Sigmoid colon (tissue), 7 donors: ENCODE results near the gene ELMO2. TPM values are rescaled to one million over a fixed set of nuclear protein-coding genes. Genes with fewer than 3 reads are reported as not detected.

ENCODE experiments used
- DNase-seq: peaks from one replicate; pipeline ENCODE4 v3.0.0-alpha.2; 2019
- H3K27ac ChIP-seq, 4 donors: fragments of 200-600 bp; sonication (generic); one replicate each; pipeline ENCODE4 v1.5.1; 2016 to 2019; ENCODE audit warnings: mild to moderate bottlenecking in 1 of 4
- H3K27me3 ChIP-seq, 3 donors: fragments of 200-600 bp; sonication (generic); one replicate each; pipeline ENCODE4 v1.5.1; 2019; ENCODE audit warnings: mild to moderate bottlenecking in 1 of 3
- H3K36me3 ChIP-seq, 4 donors: fragments of 200-600 bp; sonication (generic); one replicate each; pipeline ENCODE4 v1.5.1; 2016 to 2019
- H3K4me1 ChIP-seq, 4 donors: fragments of 200-600 bp; sonication (generic); one replicate each; pipeline ENCODE4 v1.5.1; 2017 to 2019
- H3K4me3 ChIP-seq, 4 donors: fragments of 200-600 bp; sonication (generic); one replicate each; pipeline ENCODE4 v1.5.1; 2017 to 2019; ENCODE audit warnings: mild to moderate bottlenecking in 2 of 4, moderate library complexity in 1 of 4
- H3K9me3 ChIP-seq, 4 donors: fragments of 200-600 bp in 3 of 4; sonication (generic) in 3 of 4; one replicate each; pipeline versions ENCODE4 v1.5.1 to v1.6.1; 2013 to 2019
- EP300 ChIP-seq, 4 donors: sonication (generic); formaldehyde crosslinking; IDR thresholded peaks; one replicate each; pipeline ENCODE4 v1.6.1; 2017; ENCODE audit warnings: antibody characterized with exemption in 4 of 4
- POLR2A ChIP-seq, 2 donors: fragments of 450-650 bp; IDR thresholded peaks; one replicate each; pipeline ENCODE4 v1.6.1; 2016; ENCODE audit warnings: antibody characterized with exemption in 2 of 2, mild to moderate bottlenecking in 2 of 2, moderate library complexity in 2 of 2
- POLR2AphosphoS5 ChIP-seq, 4 donors: sonication (generic); formaldehyde crosslinking; IDR thresholded peaks; one replicate each; pipeline ENCODE4 v1.6.1; 2017; ENCODE audit warnings: antibody characterized with exemption in 4 of 4
- WGBS, 2 donors: extraction: QIAGEN DNeasy Blood & Tissue Kit; methylation state at CpG; one replicate each; pipeline ENCODE4 v1.1.7; 2013; 5-methylcytosine and 5-hydroxymethylcytosine counted together
- intact Hi-C: fragments of 100-400 bp; cut with DNase I; formaldehyde crosslinking; loops from one replicate; pipeline ENCODE4 v1.15.1; 2023
- polyA plus RNA-seq, 3 donors: library from polyadenylated mRNA; stranded (reverse); fragments of 200-250 nt; gene quantifications; one replicate each; pipeline ENCODE4 v1.2.3, GENCODE V29; 2013
- total RNA-seq, 4 donors: library from RNA; depleted of rRNA; stranded (reverse); fragments of >200 nt; gene quantifications; one replicate each; pipeline ENCODE4 v1.1.0, GENCODE V29; 2016
- TF ChIP-seq, protein P1 (sequence below), 4 experiments: fragments of 450-650 bp in 3 of 4; fragments of 200-600 bp in 1 of 4; IDR thresholded peaks; one replicate each; pipeline ENCODE4 v1.5.1; 2016 to 2019; ENCODE audit warnings: antibody characterized with exemption in 4 of 4, mild to moderate bottlenecking in 3 of 4, moderate library complexity in 2 of 4
- donor health status: healthy with polysubstance abuse.
- donor health status: Bipolar disorder and iron deficiency.
- donor health status: healthy.

The ELMO2 gene
- total and polyA plus RNA-seq, 7 donors = 13.2 to 52.1 (median 40.3) TPM

DNA sequence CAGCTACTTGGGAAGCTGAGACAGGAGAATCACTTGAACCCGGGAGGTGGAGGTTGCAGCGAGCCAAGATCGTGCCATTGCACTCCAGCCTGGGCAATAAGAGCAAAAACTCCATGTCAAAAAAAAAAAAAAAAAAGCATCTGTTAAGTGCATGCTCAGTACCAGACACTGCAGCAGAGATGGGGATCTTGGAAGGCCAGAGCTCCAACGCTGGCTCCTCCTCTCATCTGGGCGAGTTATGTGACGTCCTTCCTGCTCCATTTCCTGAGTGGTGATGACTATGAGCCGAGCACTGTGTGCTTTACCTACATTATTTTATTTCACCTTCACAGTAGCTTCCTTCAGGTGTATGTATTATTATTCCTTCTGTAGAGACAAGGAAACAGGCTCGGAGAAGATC is 59.6 kb downstream of the ELMO2 start:
- Histone ChIP-seq H3K4me3 (no peak overlapping the region), H3K4me1 (peaks cover 0 to 33% (median 22%) of the 10 kb centered on the region in 4 donors), H3K27me3 (peaks cover 3 to 18% (median 5%) of the 10 kb centered on the region in 3 donors), H3K27ac (no peak overlapping the region), H3K9me3 (no peaks in the 10 kb centered on the region), H3K36me3 (peaks cover 0 to 24% (median 0%) of the 10 kb centered on the region in 4 donors)
- TF ChIP-seq EP300 (IDR thresholded peaks at IDR 0.05) = no peak
- DNase-seq = no peak
- intact Hi-C loops = loop anchor here (5.0 kb wide), 1 partner anchor 324 kb away; no protein-coding TSS in a partner anchor
- 82 to 83% methylated on average over 8 of the region's 8 CpGs for WGBS, 2 donors

DNA sequence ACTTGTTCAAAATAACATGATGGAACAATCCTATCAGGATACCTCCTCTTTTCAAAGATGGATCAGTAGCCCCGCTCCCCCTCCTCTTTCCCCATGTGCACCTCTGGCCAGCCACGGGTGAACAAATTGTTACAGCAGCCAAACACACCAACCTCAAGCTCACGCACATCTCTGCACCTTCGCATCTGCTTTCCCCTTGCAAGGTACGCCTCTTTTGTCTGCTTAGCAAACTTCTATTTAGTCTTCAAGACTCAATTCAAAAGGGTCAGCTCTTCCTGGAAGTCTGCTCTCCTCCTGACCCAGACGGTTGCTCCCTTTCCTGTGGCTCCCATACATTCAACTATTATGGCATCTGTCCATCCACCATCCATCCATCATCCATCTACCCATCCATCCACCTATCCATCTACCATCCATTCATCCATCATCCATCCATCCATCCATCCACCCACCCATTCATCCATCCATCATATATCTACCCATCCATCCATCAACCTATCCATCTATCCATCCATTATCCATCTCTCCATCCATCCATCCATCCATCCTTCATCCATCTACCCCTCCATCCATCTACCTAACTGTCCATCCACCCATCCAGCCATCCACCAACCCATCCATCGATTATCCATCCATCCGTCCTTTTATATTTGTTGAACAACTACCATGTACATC is 61.8 kb downstream of the ELMO2 start:
- DNase-seq = no peak
- Histone ChIP-seq H3K9me3 (no peaks in the 10 kb centered on the region), H3K27me3 (peaks cover 13 to 39% (median 24%) of the 10 kb centered on the region in 3 donors), H3K27ac (no peak overlapping the region), H3K4me3 (no peak overlapping the region), H3K36me3 (peaks cover 0 to 3% (median 0%) of the 10 kb centered on the region in 4 donors), H3K4me1 (peaks cover 0 to 33% (median 22%) of the 10 kb centered on the region in 4 donors)
- whole genome bisulfite sequencing, 2 donors = 73 to 75% methylated on average over 8 of the region's 8 CpGs
- TF ChIP-seq POLR2AphosphoS5 (IDR thresholded peaks at IDR 0.05) (peak in 1 of 4 donors; percentile 7), POLR2A (IDR thresholded peaks at IDR 0.05) (no peak)
- intact Hi-C loops = loop anchor here (5.0 kb wide), 1 partner anchor 322 kb away; no protein-coding TSS in a partner anchor

DNA sequence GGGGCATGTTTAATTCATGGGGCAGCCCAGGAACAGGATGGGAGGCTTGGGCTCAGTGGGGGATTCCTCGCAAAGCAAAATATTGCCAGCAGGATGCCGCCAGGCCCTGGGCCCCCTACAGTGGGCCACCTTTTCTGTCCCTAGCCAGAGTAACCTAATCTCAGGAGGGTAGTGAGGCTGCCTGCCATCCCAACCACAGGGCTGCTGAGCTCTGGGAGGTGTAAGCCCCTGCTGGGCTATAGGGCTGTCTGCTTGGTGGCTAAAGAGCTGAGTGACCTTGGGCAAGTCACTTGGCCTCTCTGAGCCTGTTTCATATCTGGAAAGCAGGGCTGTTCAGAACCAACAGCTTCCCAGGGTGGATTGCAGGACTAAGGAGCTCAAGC is 62.4 kb downstream of the ELMO2 start:
- H3K27ac ChIP-seq = no peak overlapping the region
- H3K9me3 ChIP-seq = no peaks in the 10 kb centered on the region
- no peaks in the 10 kb centered on the region for H3K36me3 ChIP-seq
- intact Hi-C loops = no loop called here
- no peak for DNase-seq
- H3K4me3 ChIP-seq = no peak overlapping the region
- WGBS, 2 donors = 54 to 60% methylated on average over 2 of the region's 2 CpGs
- TF ChIP-seq, protein P1, sequence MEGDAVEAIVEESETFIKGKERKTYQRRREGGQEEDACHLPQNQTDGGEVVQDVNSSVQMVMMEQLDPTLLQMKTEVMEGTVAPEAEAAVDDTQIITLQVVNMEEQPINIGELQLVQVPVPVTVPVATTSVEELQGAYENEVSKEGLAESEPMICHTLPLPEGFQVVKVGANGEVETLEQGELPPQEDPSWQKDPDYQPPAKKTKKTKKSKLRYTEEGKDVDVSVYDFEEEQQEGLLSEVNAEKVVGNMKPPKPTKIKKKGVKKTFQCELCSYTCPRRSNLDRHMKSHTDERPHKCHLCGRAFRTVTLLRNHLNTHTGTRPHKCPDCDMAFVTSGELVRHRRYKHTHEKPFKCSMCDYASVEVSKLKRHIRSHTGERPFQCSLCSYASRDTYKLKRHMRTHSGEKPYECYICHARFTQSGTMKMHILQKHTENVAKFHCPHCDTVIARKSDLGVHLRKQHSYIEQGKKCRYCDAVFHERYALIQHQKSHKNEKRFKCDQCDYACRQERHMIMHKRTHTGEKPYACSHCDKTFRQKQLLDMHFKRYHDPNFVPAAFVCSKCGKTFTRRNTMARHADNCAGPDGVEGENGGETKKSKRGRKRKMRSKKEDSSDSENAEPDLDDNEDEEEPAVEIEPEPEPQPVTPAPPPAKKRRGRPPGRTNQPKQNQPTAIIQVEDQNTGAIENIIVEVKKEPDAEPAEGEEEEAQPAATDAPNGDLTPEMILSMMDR (IDR thresholded peaks at IDR 0.05) = no peak
- TF ChIP-seq POLR2A (IDR thresholded peaks at IDR 0.05) = no peak
- no peak for TF ChIP-seq EP300 (IDR thresholded peaks at IDR 0.05)
- no peak for TF ChIP-seq POLR2AphosphoS5 (IDR thresholded peaks at IDR 0.05)
- H3K27me3 ChIP-seq = peaks cover 13 to 46% (median 31%) of the 10 kb centered on the region in 3 donors
- peaks cover 0 to 29% (median 19%) of the 10 kb centered on the region in 4 donors for H3K4me1 ChIP-seq

DNA sequence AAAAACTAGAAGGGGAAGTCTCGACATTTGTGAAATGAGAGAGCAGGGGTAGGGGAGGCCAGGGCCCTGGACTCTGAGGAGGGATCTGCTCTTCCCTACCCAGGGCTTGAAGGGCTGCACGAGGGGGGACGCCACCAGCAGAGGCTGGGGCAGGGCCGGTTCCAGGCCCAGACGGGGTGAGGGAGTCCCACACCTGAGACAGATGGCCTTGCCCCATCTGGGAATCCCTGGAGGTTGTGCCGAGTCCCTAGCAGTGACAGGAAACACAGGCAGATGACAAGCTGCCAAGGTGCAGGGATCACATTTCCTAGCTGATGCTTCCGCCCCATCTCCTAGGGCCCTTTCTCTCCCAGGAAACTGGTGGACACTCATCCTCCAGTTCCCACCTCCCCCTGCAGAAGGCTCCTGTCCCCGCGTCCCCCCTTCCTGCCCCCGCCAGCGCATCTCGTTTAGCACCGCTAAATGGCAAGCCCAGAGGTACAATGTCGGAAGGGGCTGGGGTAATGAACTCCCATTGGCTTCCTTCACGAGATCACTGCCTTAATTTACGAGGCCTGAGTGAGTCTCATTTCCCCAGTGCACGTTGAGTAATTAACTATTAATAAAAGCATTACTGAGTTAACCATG is 63.0 kb downstream of the ELMO2 start:
- Histone ChIP-seq H3K9me3 (no peaks in the 10 kb centered on the region), H3K4me3 (no peak overlapping the region), H3K27me3 (peaks cover 13 to 51% (median 33%) of the 10 kb centered on the region in 3 donors), H3K4me1 (peaks cover 0 to 24% (median 14%) of the 10 kb centered on the region in 4 donors), H3K27ac (no peak overlapping the region), H3K36me3 (no peaks in the 10 kb centered on the region)
- 7 to 8% methylated on average over 17 of the region's 17 CpGs for WGBS, 2 donors
- intact Hi-C loops = no loop called here
- DNase-seq = no peak
- TF ChIP-seq POLR2AphosphoS5 (IDR thresholded peaks at IDR 0.05) (no peak), EP300 (IDR thresholded peaks at IDR 0.05) (no peak), POLR2A (IDR thresholded peaks at IDR 0.05) (no peak)
- TF ChIP-seq, protein P1 (IDR thresholded peaks at IDR 0.05) = no peak

DNA sequence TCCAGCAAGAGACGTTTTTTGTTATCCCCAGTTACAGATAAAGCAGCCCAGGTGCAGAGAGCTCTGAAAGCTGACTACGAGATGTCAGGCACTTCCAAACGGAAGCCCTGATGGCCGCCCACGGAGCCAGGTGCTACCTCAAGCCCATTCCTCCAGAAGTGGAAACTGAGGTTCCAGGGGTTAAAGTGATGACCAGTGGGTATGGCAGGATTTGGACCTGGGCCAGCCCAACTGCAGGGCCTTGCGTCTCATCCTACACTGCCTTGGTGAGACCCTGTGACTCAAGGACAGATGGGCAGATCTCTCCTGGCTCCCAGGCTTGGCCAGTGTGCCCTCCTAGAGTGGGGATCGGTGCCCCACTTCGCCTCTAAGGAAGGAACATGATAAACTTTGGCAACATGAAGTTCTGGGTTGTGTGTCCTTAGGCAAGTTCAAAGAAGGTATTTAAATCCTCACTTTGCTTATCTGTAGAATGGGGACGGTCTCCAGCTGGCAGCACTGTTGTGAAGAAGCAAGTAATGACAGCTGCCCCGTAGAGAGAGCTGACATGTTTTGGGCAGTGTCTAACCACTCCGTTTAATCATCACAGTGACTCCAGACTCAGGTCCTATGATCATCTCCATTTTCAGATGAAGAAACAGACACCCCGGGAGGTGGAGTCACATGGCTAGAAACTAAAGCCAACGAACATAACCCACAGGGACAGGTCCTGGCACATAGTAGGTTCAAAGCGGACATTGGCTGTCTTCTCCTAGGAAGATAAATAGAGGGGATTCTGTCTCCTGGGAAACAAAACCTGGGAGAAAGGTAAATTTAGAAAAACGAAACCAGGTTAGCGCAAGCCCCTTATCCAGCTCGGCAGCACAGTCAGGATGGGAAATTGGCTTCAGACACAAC is 63.7 kb downstream of the ELMO2 start:
- no peak overlapping the region for H3K4me3 ChIP-seq
- WGBS, 2 donors = 49 to 58% methylated on average over 17 of the region's 17 CpGs
- no peak for DNase-seq

More for the DNA sequence above, 63.7 kb downstream of the ELMO2 start:
- intact Hi-C loops = no loop called here
- Histone ChIP-seq H3K36me3 (no peaks in the 10 kb centered on the region), H3K27me3 (peaks cover 16 to 59% (median 35%) of the 10 kb centered on the region in 3 donors), H3K9me3 (no peaks in the 10 kb centered on the region), H3K4me1 (peaks cover 0 to 17% (median 6%) of the 10 kb centered on the region in 4 donors), H3K27ac (no peak overlapping the region)
- TF ChIP-seq POLR2A (IDR thresholded peaks at IDR 0.05) = no peak
- TF ChIP-seq, protein P1 (IDR thresholded peaks at IDR 0.05) = no peak
- no peak for TF ChIP-seq POLR2AphosphoS5 (IDR thresholded peaks at IDR 0.05)
- TF ChIP-seq EP300 (IDR thresholded peaks at IDR 0.05) = no peak
